NCI-H1694 (cell line): ENCODE measurements around the gene SLC25A27.

ENCODE experiments used
- DNase-seq: peaks from one replicate; lab custom pipeline; 2025; lab: John Stamatoyannopoulos, UW

The SLC25A27 gene

DNA sequence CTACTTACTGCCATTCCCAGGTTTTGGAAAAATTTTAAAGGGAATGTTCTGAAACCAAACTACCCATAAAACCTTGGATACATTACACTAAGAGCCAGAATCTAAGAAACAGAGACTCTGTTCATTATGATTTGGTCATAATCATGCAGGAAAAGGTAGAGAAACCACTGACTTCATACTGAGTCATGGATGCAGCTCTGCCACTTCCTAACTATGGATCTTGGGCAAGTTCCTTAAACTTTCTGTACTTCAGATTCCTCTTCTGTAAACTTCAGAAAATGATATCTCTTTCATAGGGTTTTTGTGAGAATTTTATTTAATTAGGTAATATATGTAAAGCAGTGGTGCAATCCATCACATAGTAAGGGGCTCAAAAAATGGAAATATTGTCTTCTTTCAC lies 62.4 kb downstream of the SLC25A27 start:
- DNase-seq = no peak

GRCh38 chr6:46719099-46719498 lies 66.3 kb downstream of the SLC25A27 start:
- no peak for DNase-seq

DNA sequence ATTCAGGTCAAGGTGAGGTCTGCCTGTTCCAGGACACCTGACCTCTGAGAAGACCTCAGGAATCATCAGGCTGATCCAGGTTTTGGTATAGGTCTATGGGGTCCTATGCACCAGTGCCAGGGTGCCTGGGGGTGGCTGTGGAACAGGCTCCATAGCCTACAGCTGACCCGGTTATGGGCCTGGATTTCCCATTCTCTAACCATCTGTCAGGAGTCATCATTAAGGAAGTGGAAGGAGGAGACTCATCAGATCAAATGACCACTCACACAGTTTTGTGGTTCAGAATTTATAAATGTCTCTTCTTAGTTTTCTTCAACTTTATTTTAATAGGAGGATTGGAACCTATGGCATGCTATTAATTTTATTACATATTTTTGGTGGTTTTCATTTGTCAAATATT lies 67.6 kb downstream of the SLC25A27 start:
- no peak for DNase-seq
